GM21381 (cell line): Measurements from ENCODE around the gene SLC39A2.
"Not testable (repeated sequence)": the region's sequence is repeated elsewhere in the genome, so short reads cannot be mapped to it uniquely, and the experiment has no call there.

Experiments
- ATAC-seq: cut with Tn5 transposase; IDR thresholded peaks from one replicate; pipeline ENCODE4 v1.9.1; 2021; ENCODE audit warnings: mild to moderate bottlenecking, moderate library complexity; ENCODE audit not compliant: unreplicated experiment

Gene SLC39A2

DNA sequence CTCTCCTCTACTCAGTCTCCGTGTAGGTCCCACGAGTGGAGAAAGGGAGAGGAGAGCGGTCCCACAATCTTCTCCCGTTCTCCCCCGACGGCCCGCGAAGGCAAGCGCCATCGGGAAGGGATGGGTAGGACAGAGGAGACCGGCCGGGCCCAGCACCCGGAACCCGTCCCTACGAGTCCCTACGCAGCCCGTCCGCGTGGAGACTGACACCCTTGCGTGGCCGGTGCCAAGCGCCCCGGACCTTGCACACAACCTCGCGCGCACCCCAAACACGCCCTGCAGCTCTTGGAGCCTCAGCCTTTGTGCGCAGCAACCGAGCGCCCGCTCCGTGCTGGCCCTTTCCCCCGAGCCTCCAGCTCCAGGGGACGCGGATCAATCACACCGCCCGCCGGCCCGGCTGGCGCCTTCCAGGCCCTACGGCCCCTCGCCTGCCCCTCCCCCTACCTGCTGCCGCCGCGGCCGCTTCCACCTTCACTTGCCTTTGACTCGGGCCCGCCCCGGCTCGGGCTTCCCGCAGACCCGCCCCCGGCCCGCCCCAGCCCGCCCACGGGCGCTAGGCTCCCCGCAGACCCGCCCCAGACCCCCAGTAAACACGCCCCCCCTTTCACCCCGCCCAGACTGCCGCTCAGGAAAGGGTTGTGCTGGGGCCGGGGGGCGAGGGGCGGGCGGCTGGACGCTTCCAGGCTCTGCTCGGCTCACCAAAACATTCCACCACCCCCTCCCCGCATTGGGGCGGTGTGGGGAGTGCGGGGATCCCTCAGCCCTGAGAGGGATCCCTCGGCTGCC, 25.7 kb downstream of the SLC39A2 start, which contains the start of gene NDRG2:
Gene NDRG2 (minus strand): TSS at position 477 of the 786 bp plus-strand sequence. CDS start 1,746 bp downstream, outside the sequence.
- no peak for ATAC-seq

DNA sequence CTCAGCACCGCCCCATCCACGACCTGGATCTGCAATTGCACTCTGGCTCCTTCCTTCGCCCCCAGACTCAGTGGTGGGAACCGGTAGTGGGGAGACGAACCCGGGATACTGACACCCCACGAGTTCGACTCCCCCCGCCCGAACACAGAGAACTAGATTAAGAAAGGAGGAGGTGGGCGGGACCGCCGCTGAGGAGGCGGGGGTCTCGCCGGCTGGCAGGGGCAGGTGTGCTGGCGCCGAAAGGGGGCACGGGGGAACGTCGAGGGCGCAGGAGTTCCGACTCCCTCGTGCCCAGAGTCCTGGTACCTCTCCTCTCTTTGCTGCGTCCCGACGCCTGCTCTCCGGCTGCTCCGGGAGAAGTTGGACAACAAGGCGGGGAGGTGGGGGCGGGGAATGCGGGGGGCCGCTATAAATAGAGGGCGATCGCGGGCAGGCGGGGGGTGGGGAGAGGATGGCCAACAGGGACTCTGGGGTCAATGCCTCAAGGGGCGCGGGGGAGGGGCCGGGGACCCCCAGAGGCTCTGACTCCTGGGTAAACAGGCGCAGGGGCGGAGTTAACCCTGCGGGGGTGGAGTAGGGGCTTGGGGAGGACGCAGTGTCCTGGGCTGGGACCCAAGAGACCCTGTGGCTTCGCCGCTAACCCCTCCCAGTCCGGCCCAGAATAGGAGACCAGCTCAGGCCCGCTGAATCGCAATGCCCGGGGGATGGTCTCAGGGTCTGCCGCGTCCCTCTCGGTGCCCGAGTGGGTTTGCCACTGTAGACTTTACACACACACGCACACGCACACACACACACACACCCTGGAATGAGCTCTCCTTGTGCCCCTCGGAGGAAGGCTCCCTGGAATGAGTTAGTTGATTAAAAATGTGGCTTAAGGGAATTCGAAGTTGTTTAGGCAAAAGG, 26.5 kb downstream of the SLC39A2 start:
- ATAC-seq = no peak

DNA sequence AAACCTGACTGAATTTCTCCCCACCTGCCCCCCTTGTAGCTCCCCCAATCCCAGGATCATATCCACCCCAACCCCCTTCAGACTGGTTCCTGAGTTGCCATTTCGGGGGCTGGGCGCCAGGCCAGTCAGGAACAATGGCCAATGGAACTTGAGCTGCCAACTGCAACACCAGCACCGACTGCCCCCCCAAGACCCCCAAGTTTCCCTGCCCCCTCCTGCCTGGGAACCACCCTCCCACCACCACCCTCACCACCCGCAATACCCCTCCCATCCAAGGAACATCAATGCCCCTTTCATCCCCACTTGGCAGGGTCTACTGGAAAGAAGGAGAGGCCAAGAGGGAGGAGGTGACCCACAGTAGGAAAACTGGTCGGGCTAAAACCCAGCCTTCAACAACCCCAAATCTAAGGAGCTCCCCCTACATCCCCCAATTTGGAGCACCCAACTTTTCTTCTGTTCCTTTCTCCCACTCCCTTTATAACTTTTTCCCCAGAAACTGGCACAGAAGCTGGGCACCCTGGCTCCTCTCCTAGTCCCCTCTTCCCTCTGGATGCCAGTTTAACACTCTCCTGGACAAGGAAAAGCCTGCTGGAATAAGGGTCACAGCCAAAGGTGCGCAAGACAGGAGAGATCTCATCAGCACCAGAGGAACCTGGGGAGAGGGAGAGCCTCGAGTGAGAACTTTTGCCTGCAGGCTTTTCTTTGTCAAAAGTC, 27.3 kb downstream of the SLC39A2 start:
- no peak for ATAC-seq

DNA sequence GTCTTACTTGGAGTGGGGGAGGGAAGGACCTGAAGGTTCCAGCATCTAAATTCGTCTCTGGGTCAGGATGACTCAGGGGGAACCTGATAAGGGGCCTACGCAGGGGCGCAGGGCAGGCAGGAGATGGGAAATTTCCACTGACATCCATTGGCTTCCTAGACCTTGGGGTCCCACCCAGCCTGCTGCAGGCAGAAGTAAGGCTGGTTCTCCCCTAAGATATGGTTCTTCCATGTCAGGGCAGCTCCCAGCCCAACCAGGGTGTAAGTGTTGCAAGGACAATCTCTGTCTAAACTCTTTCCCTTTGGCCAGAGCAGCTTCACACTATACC, 27.9 kb downstream of the SLC39A2 start:
- ATAC-seq = no peak

DNA sequence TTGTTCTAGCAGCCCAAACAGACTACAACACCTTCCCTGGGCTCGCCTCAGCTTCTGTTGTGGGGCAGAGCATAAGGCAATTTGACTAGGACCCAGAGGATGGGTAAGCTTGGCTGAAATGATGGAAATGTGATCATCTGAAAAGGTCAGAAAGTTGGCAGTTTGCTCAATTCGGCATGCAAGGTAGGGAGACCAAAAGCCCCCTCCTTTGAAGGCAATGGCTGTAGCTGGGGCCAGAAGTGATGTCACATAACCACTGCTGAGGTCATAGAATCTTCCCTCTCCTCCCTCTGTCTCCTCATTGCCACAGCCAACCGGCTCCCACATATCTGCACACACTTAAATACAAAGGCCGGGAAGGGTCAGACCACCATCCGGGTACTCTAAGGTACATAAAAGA, 30.8 kb downstream of the SLC39A2 start, which contains the start of gene TPPP2:
Gene TPPP2 (plus strand): TSS at position 301 of the 400 bp plus-strand sequence. CDS start 365 bp downstream, outside the sequence.
- ATAC-seq = no peak

DNA sequence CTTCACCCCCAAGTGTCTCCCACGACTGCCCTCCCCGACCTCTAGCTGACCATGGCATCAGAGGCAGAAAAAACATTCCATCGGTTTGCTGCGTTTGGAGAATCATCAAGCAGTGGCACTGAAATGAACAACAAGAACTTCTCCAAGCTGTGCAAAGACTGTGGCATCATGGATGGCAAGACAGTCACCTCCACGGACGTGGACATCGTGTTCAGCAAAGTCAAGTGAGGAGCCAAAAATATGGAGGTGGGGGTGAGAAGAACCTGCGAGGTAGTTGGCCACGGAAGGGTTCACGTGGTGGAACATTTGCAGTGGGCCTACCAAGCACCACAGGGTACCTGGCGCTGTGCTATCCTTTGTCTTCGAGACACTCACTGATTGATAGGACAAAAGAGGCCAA, 31.4 kb downstream of the SLC39A2 start:
- no peak for ATAC-seq

DNA sequence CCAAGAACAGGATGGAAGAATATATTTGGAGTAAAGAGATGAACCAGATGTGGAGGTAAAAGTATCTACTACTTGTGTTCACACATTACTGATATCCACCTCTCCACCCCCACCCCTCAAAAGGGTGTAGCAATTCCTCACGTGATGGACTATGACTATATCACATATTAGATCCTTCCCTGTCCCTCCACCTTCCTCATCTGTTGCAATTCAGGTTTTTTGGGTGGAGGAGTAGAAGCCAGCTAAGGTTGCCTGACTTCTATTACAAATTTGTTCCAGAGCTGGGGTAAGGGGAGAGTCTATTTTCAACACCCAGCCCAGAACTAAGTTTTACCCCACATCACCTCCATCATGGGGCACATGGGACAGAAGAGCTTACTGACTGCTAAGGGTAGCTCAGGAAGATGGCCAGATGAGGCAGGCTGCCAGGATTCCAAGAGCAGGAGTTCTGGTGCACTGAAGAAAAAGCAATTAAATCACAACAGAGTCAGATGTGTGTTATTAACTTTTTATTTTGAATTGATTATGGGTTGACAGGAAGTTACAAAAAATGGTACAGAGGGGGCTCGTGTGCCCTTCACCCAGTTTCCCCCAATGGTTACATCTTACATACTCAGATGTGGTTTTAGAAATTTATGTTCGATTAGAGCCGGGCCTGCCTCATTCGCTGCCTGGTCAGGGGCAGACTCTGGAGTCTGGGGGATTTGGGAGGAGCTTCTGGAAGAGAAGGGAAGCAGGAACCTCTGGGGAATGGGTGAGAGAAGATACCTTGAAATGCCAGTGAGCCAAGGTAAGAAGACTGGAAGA, 33.4 kb downstream of the SLC39A2 start:
- no peak for ATAC-seq

DNA sequence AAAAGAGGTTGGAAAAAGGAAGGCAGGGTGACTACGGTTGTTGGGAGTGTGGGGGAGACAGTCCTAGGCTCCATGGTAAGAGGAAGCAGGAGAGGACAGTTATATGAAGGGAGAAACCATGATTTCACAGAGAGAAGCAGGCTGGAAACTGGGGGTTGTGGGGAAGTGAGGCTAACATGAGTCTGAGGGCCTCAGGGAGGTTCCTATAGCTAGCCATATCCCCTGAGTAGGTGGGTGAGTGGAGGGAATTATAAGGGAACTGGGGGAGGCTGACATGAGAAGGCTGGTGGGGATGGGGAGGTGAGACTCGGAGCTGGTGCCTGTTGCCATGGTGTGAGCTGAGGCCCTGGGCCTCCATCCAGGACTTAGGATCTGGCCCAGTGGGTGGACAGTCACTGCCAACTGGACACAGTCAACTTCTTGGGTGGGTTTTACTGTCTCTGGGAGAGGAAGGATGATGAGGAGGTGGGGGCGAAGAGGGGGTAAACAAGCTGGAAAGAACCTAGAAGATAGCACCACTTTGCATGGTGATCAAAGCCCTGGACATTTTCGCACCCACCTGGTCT, 34.1 kb downstream of the SLC39A2 start:
- ATAC-seq = no peak

DNA sequence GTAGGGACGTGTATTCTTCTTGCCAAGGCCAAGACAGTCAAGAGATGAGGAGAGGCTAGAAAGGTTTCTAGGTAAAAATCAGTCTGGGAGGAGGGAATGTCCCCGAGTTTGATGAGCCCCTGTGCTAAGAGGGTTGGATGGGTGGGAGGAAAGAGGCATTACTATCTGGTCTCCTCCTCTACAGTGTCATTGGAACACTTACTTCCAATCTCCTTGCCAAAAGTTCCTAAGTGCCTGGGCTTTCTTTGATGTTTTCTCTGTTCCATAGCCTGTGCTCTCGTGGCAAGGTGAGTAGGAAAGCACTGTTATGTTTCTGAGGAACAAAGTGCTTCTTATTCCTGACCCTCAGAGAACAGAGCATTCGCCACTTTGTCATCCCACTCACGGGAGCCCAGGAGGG, 35.6 kb downstream of the SLC39A2 start, which contains the start of gene RNASE13:
Gene RNASE13 (minus strand): TSS at position 101 of the 400 bp plus-strand sequence. CDS start 519 bp downstream, outside the sequence.
- ATAC-seq = no peak

DNA sequence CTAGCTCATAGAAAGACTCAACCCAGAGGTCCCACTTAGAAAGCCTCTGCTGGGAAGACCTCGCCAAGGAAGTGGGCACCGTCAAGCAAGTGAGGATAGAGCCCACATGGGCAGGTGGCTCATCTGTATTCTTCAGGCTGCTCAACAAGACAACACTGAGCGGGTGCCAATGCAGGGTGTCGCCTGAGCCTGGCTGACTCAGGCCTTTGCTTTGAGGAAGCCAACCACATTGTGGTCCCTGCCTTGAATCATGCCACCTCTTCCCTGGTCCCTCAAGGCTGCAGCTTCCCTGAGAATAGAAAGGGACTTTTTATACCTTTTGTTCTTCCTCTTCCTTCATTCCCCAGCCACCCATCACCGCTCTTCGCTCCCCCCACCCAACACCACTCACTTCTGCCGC, 37.7 kb downstream of the SLC39A2 start:
- ATAC-seq = no peak

DNA sequence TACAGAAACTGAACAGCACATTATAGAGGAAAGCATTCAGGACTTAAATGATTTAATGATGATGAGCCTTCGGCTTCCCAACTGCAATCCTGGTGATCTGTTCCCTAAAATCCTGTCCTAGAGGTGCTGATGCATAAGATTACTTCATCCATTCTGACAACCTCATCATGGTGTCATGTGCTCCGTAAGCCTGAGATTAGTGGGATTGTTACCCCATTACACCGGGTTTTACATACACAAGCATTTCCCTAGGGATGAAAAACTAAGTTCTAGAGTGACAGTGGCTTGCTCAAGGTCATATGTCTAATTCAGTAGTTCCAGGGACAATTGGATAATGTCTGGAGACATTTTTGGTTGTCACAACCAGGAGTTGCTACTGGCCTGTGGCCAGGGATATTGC, 38.1 kb downstream of the SLC39A2 start:
- no peak for ATAC-seq

DNA sequence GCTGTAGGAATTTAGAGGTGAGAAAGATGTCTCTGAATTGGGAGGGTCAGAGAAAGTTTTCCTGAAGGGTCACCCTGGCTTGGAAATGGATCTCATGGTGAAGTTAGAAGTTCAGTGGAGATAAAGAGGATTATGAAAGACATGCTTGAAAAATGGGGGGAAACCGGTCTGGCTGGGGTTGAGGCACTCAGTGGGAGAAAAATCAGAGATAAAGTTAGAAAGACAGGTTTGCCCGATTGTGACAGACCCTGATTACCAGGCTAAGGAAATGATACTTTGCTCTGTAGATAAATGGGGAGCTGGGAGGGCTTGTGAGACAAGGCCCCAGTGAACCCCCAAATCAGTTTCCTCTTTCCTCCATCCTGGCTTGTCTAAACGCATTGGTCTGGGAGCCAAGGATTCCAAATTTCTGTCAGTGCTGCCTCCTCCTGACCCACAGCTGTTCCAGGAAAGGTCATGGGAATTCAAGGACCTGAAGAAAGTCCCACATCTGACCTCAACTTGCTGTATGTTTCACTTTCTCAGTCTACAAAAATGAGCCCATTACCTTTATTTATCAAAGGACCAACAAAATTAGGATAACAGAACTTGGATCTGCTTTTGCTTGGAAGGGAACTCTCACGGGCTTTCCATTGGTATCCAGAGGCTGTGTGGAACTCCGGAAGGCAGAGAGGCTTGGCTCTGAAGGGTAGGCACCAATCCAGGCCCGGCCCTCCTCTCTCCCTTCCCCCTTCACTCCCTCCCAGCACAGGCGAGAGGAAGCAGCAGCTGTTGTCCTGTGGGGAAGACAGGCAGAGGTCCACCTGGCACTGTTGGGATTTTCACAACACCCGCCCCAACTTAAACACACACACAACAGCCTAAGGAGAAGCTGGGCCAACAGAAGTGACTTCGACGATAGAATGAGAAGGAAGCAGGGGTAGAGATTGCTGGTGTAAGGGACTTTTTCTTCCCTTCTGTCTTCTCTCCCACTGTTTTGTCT, 39.6 kb downstream of the SLC39A2 start:
- no peak for ATAC-seq

DNA sequence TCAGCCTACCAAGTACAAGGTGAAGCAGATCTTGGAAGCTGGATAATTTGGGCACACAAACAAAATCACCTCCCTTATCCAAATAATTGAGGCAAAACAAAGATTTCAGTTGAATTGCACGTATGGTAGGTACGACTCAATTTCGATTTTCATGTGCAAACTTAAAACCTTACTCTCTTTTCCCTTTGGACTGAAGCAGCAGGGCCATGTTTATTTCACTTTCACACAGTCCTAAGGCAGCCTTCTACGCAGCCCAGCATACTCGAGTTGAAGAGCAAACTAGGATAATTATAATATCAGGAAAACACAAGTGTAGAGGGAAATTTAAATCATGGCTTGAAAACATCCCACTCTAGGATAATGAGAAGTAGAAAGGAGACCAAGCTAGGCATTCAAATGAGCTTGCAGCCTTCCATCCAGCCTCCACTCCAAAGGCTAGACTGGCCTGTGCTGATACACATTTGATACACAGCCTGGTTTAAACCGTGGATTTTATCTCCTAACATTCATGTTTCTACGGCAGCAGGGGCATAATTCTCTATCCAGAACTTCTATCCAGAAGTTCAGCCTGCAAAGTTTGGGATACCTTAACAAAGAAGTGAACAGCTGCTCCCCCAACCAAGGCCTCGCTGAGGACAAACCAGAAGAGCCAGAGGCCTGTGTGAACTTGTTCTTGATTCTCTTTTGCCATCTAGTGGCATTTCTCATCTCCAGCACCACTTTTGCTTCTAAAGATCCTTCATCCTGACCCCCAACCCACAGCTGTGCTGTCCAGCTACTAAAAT, 40.7 kb downstream of the SLC39A2 start:
- ATAC-seq = no peak

DNA sequence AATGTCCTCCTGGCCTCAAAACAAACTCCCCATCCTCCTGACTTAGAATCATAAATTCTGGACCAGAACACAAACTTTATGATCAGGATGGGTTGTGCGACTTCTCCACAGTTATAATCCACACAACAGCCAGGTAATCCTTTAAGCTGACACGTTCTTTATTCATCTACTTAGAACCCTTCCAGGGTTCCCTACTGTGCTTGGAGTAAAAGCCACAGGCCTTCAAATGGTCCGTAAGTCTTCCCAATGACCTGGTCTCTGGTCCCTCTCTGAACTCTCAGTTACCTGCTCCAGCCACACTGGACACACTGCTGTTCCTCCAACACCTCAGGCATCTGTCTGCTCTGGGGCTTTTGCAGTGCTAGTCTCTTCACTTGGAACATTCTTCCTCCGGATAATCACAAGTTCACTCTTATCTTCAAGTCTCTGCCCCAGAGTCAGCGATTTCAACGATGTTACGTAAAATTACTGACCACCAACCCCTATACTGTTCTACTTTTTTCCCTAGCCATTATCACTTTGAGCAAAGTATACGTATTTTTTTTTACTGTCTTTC, 41.4 kb downstream of the SLC39A2 start:
- ATAC-seq = no peak

DNA sequence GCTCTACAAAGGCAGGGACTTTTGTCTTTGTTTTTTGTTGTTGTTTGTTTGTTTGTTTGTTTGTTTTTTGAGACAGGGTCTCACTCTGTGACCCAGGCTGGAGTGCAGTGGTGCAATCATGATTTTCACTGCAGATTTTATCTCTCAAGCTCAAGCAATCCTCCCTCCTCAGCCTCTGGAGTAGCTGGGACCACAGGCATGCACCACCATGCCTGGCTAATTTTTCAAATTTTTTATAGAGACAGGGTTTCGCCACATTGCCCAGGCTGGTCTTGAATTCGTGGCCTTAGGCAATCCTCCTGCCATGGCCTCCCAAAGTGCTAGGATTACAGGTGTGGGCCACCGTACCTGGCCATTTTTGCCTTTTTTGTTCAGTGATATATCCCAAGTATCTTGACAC, 41.8 kb downstream of the SLC39A2 start:
- ATAC-seq = not testable (repeated sequence)

DNA sequence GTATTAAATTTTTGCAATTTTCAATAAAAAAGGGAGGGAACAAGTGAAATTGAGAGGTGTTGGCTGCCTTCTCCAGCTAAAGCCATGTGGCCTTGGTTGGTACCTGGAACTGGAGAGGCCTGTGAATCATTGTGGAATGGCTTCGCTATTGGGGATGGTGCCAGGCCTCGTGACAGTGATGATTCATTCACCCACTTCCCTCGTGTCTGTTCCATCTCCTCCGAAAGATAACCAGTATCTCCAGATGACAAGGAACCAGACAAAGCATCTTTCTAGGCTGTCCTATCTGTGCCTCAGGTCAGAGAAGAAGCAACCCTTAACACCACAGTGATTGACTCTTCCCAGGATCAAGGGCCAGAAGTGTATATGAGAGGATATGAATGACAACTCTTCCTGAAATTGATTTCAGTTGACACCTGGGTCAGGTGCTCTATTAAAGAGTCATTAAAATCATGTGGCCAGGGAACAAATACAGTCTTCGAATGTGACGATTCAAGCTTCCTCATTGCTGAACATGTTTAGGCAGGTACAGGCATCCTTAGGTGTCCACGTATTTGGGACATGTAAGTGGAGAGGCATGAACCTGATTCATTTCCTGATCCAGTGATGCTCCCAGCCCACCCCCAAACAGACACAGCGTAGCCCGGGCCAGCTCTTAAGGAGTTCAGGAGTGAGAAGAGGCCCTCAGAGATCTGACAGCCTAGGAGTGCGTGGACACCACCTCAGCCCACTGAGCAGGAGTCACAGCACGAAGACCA, 42.8 kb downstream of the SLC39A2 start, which contains the start of gene RNASE7:
Gene RNASE7 (plus strand): TSS at position 687 of the 758 bp plus-strand sequence. CDS start 631 bp downstream, outside the sequence.
- ATAC-seq = no peak

DNA sequence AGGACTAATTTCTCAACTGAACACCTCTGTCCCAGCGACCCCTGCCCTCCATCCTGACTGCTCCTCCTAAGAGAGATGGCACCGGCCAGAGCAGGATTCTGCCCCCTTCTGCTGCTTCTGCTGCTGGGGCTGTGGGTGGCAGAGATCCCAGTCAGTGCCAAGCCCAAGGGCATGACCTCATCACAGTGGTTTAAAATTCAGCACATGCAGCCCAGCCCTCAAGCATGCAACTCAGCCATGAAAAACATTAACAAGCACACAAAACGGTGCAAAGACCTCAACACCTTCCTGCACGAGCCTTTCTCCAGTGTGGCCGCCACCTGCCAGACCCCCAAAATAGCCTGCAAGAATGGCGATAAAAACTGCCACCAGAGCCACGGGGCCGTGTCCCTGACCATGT, 43.8 kb downstream of the SLC39A2 start:
- ATAC-seq = no peak
